Breast epithelium (tissue), 4 donors: ENCODE data around the gene CD44. TPM values are rescaled to one million over a fixed set of nuclear protein-coding genes. Genes with fewer than 3 reads are reported as not detected.

Source experiments
- DNase-seq, 2 donors: peaks; one replicate each; pipeline ENCODE4 v3.0.0-alpha.2; 2019; ENCODE audit warnings: low spot score in 2 of 2
- H3K27ac ChIP-seq, 2 donors: fragments of 200-600 bp; sonication (generic) in 1 of 2; one replicate each; pipeline ENCODE4 v1.5.1; 2016 to 2019; ENCODE audit warnings: mild to moderate bottlenecking in 1 of 2
- H3K27me3 ChIP-seq, 2 donors: fragments of 200-600 bp; sonication (generic) in 1 of 2; one replicate each; pipeline versions ENCODE4 v1.5.1 to v1.6.0; 2017 to 2019; ENCODE audit warnings: control low read depth in 1 of 2, mild to moderate bottlenecking in 1 of 2
- H3K36me3 ChIP-seq: fragments of 200-600 bp; one replicate; pipeline ENCODE4 v1.5.1; 2019
- H3K4me1 ChIP-seq, 2 donors: fragments of 200-600 bp; sonication (generic); one replicate each; pipeline ENCODE4 v1.5.1; 2016 to 2019; ENCODE audit warnings: control low read depth in 1 of 2
- H3K4me3 ChIP-seq, 3 donors: fragments of 200-600 bp; sonication (generic); 1 replicate in 2 of 3; 2 replicates in 1 of 3; pipeline ENCODE4 v1.5.1; 2016 to 2019; ENCODE audit warnings: mild to moderate bottlenecking in 3 of 3, moderate library complexity in 2 of 3
- H3K9me3 ChIP-seq, 2 donors: fragments of 200-600 bp; sonication (generic) in 1 of 2; one replicate each; pipeline ENCODE4 v1.5.1; 2016 to 2019; ENCODE audit warnings: control low read depth in 1 of 2
- CTCF ChIP-seq, 3 donors: fragments of 450-650 bp; IDR thresholded peaks; one replicate each; pipeline ENCODE4 v1.5.1; 2016 to 2017; ENCODE audit warnings: antibody characterized with exemption in 3 of 3, mild to moderate bottlenecking in 3 of 3, moderate library complexity in 3 of 3
- POLR2A ChIP-seq: fragments of 450-650 bp; IDR thresholded peaks from one replicate; pipeline ENCODE4 v1.6.1; 2016; ENCODE audit warnings: antibody characterized with exemption, mild to moderate bottlenecking, moderate library complexity
- POLR2AphosphoS5 ChIP-seq, 3 donors: sonication (generic); formaldehyde crosslinking; IDR thresholded peaks; one replicate each; pipeline ENCODE4 v1.6.1; 2017; ENCODE audit warnings: antibody characterized with exemption in 3 of 3
- intact Hi-C: fragments of 100-400 bp; cut with DNase I; formaldehyde crosslinking; loops from one replicate; pipeline ENCODE4 v1.15.1; 2023; ENCODE audit warnings: low total_unique reads
- total RNA-seq, 3 donors: library from RNA; depleted of rRNA; stranded (reverse); fragments of >200 nt; gene quantifications; one replicate each; pipeline ENCODE4 v1.1.0, GENCODE V29; 2016

CD44 gene
- total RNA-seq, 3 donors from 2014 or later = 255 to 348 (median 269) TPM

GRCh38 chr11:35163209-35163608 is 24.2 kb downstream of the CD44 start:
- peak overlapping the region in 1 of 2 donors; percentile 43 for H3K27ac ChIP-seq
- H3K27me3 ChIP-seq = no peaks in the 10 kb centered on the region
- no peaks in the 10 kb centered on the region for H3K36me3 ChIP-seq
- H3K9me3 ChIP-seq = no peaks in the 10 kb centered on the region
- no peak for DNase-seq
- H3K4me1 ChIP-seq = peaks cover 13 to 16% of the 10 kb centered on the region in 2 donors
- intact Hi-C loops = no loop called here
- TF ChIP-seq POLR2A (no peak), CTCF (IDR thresholded peaks at IDR 0.05) (no peak), POLR2AphosphoS5 (IDR thresholded peaks at IDR 0.05) (no peak)
- H3K4me3 ChIP-seq = no peak overlapping the region

DNA sequence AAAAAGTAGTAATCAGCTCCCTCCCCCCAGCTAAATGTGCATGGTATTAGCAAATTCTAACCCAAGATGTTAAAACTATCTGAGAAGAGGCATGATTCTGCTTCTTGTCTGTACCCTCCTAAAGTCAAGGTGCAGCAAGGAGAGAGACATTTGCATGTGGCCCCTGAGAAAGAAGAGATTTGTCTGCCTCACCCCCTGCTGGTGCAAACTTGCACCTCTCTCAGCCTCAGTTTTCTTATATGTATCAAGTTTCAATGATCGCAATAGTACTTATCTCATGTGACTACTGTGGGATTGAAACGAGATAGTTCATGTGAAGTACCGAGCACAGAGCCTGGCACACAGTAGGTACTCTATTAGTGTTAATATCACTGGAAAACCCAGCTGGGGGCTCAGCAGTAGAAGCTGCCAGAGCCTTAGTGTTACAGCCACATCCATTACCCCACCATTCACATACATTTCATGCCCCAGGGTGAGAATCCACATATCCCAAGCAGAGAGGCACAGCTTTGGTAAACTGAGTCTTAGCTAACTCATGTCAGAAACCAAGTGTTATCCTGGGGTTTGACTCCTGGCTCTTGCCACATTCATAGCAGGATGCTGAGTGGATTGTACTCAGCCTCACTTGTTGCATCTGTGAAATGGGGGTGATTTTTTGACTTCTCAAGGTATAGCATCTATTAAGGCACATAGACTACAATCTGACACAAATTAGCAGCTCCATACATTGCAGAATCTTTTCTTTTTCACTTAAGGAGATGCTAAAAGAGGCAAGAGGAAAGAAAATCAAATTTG is 24.9 kb downstream of the CD44 start:
- no peak for TF ChIP-seq POLR2AphosphoS5 (IDR thresholded peaks at IDR 0.05)
- TF ChIP-seq CTCF (IDR thresholded peaks at IDR 0.05) = no peak
- TF ChIP-seq POLR2A = no peak
- DNase-seq = no peak
- no peaks in the 10 kb centered on the region for H3K36me3 ChIP-seq
- peaks cover 13 to 20% of the 10 kb centered on the region in 2 donors for H3K4me1 ChIP-seq
- H3K27ac ChIP-seq = peak overlapping the region in 1 of 2 donors; percentile 43
- H3K4me3 ChIP-seq = no peak overlapping the region
- no peaks in the 10 kb centered on the region for H3K9me3 ChIP-seq
- no peaks in the 10 kb centered on the region for H3K27me3 ChIP-seq
- intact Hi-C loops = no loop called here

GRCh38 chr11:35165030-35165422 is 26.1 kb downstream of the CD44 start:
- H3K4me1 ChIP-seq = peaks cover 13 to 20% of the 10 kb centered on the region in 2 donors
- H3K27ac ChIP-seq = peak overlapping the region; percentile 79 to 83
- intact Hi-C loops = no loop called here
- H3K9me3 ChIP-seq = no peaks in the 10 kb centered on the region
- H3K27me3 ChIP-seq = no peaks in the 10 kb centered on the region
- no peak for DNase-seq
- no peaks in the 10 kb centered on the region for H3K36me3 ChIP-seq
- TF ChIP-seq POLR2A (no peak), CTCF (IDR thresholded peaks at IDR 0.05) (no peak), POLR2AphosphoS5 (IDR thresholded peaks at IDR 0.05) (no peak)
- no peak overlapping the region for H3K4me3 ChIP-seq

DNA sequence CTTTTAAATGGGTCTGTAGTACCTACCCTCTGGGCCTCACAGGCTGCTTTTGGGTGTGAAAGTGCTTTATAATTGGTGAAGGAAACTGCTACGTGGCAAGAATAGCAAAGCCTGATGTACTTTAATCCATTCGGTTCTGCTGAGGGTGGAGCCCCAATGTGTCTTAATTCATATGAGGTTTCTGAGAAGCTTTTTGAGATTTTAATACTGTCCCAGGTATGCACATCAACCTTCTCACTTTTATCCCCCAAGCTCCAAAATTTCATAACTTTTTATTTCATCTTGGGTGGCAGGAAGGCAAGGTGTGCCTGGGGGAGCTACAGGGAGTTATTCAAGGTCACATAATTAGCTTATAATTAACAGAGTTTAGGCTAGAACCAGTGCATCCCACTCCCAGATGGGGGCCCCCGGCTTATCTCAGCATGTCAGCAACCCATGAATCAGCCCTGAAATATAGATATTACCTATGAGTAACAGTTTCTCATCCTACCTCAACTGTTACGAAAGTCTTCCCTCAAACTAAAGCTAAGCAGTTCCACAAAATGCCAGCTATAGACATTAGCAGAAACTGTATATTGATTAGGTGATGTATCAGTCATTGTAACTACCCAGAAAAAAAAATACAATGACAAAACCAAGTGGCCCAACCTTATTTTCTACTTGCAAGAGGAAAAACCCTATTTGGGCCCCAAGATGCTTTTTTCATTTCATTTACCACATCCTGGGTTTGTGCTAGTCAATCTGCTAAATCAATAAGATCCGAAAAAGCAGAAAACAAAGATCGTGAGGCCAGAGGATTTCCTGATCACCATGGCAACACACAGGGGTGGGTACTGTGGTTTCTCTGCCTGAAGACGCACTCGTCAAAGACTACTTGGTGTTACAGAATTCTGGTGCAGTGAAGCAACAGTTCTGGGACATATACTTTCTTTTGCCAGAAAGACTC is 26.7 kb downstream of the CD44 start:
- Histone ChIP-seq H3K9me3 (no peaks in the 10 kb centered on the region), H3K36me3 (no peaks in the 10 kb centered on the region), H3K27me3 (no peaks in the 10 kb centered on the region), H3K4me3 (no peak overlapping the region), H3K27ac (peak overlapping the region; percentile 79 to 83), H3K4me1 (peaks cover 13 to 26% of the 10 kb centered on the region in 2 donors)
- TF ChIP-seq CTCF (IDR thresholded peaks at IDR 0.05) = no peak
- TF ChIP-seq POLR2AphosphoS5 (IDR thresholded peaks at IDR 0.05) = peak in 1 of 3 donors; percentile 31
- DNase-seq = peak in 1 of 2 donors; percentile 40
- intact Hi-C loops = no loop called here
